Activated CD4-positive, alpha-beta memory T cell treated with anti-CD3 and anti-CD28 coated beads, Interleukin-2, amount 10 ng/mL, durations not matched to agents 7 days and 5 days (primary cell): ENCODE data around the gene SWAP70. TPM values are rescaled to one million over a fixed set of nuclear protein-coding genes. Genes with fewer than 3 reads are reported as not detected.
"Not testable (repeated sequence)": the region's sequence is repeated elsewhere in the genome, so short reads cannot be mapped to it uniquely, and the experiment has no call there.

Experiments used
- CTCF ChIA-PET: fragments of 350-600 bp; sonication (Branson Sonifier 250); formaldehyde crosslinking; loops from one replicate; lab custom pipeline; 2021; ENCODE audit warnings: antibody characterized with exemption, inconsistent platforms; lab: Charles Lee
- POLR2A ChIA-PET: fragments of 350-600 bp; sonication (Branson Sonifier 250); formaldehyde crosslinking; loops from one replicate; lab custom pipeline; 2021; ENCODE audit warnings: antibody characterized with exemption; lab: Charles Lee
- DNase-seq: peaks from one replicate; pipeline ENCODE4 v3.0.0-alpha.2; 2020
- H3K27ac Mint-ChIP-seq: one replicate; pipeline ENCODE4 v1.8.0; 2021; ENCODE audit warnings: mild to moderate bottlenecking, mixed read lengths
- H3K27me3 Mint-ChIP-seq: one replicate; pipeline ENCODE4 v1.8.0; 2021; ENCODE audit warnings: mixed read lengths
- H3K36me3 Mint-ChIP-seq: one replicate; pipeline ENCODE4 v1.8.0; 2021; ENCODE audit warnings: low read depth, mixed read lengths
- H3K4me1 Mint-ChIP-seq: one replicate; pipeline ENCODE4 v1.8.0; 2021; ENCODE audit warnings: mixed read lengths
- H3K4me3 Mint-ChIP-seq: one replicate; pipeline ENCODE4 v1.8.0; 2021; ENCODE audit warnings: mild to moderate bottlenecking, mixed read lengths
- H3K9me3 Mint-ChIP-seq: one replicate; pipeline ENCODE4 v1.8.0; 2021; ENCODE audit warnings: mixed read lengths
- total RNA-seq, 2 experiments: library from RNA; stranded (reverse); gene quantifications; one replicate each; pipeline ENCODE4 v1.2.3, GENCODE V29; 2021

The SWAP70 gene
- total RNA-seq, 2 experiments from 2014 or later = 8.6 to 9.1 TPM

DNA sequence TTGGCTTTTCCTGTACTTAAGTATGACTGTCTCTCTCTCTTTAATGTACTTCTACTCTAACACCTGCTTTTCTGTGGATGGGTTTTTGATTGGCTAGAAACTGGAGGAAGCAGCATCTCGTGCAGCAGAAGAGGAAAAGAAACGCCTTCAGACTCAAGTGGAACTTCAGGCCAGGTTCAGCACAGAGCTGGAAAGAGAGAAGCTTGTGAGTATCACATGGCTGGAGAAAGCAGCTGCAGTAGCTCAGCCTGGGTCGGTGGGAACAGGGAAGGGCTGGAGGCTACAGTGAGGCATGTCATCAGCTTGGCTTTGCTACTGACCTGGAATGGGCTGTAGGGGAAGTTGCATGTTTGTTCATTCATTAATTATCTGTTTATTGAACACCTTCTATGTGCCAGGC is 74.2 kb downstream of the SWAP70 start:
- Mint-ChIP-seq H3K9me3 (peaks cover 7% of the 10 kb centered on the region), H3K4me1 (peaks cover 5% of the 10 kb centered on the region), H3K27me3 (no peaks in the 10 kb centered on the region), H3K4me3 (no peak overlapping the region), H3K36me3 (peaks cover 27% of the 10 kb centered on the region), H3K27ac (no peak overlapping the region)
- ChIA-PET CTCF (interaction anchor here (2.0 to 3.0 kb wide), 2 partner anchors 10 to 125 kb away, joined by 5 to 16 read pairs; no protein-coding TSS in a partner anchor), POLR2A (interaction anchor here (1.3 kb wide), 1 partner anchor 10 kb away, joined by 4 read pairs; no protein-coding TSS in a partner anchor)
- no peak for DNase-seq

DNA sequence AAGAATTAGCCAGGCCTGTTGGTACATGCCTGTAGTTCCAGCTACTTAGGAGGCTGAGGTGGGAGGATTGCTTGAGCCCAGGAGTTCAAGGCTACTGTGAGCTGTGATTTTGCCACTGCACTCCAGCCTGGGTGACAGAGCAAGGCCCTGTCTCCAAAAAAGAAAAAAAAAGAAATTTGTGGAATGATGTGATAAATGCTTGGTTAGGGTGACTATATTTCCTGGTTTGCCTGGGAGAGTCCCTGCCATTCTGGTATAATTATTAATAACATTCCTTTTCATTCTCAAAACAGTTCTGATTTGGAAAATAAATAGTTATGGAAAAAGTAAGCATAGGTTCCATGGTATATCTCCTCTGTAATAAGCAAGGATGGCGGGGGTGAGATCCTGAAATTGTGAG is 74.8 kb downstream of the SWAP70 start:
- no peak for DNase-seq
- peaks cover 27% of the 10 kb centered on the region for H3K36me3 Mint-ChIP-seq
- H3K27ac Mint-ChIP-seq = no peak overlapping the region
- H3K9me3 Mint-ChIP-seq = peaks cover 7% of the 10 kb centered on the region
- H3K4me3 Mint-ChIP-seq = no peak overlapping the region
- CTCF ChIA-PET = interaction anchor here (2.0 to 3.0 kb wide), 2 partner anchors 9 to 126 kb away, joined by 5 to 16 read pairs; no protein-coding TSS in a partner anchor
- peaks cover 5% of the 10 kb centered on the region for H3K4me1 Mint-ChIP-seq
- H3K27me3 Mint-ChIP-seq = no peaks in the 10 kb centered on the region
- POLR2A ChIA-PET = interaction anchor here (1.0 kb wide), 1 partner anchor 14 kb away, joined by 3 read pairs; no protein-coding TSS in a partner anchor

DNA sequence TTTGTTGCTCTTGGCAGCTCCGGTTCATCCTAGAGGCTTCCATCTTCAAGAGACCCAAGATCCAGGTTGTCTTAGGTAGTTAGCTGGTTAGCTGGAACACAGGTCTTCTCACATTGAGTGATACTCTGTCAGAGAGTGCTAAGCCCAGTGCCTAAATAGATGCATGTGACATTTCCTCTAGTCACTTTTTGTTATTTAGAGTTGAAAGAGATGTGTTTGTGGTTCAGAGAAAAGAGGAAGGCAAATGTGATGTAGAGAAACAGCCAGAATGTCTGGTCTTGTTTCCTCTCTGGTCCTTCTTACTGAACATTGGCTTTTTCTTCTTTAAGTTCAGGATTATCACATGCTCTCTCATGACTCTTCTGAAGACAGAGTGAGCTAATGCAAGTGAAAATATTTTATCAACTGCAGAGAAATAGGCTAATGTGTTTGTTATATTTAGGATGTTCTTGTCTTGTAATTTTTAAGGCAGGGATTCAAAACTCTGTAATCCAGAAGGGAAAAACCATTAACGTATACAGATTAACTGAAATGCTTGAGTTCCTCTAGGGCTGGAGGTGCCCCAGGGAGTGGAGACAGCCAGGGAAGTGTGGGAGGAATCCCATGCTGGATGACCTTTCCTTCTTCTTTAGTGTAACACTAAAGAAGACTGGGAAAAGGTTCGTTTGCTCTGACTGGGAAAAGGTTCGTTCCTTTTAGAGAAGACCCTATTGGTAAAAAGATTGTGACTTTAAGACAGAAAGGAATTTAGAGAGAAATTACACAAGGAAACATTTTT is 75.4 kb downstream of the SWAP70 start:
- Mint-ChIP-seq H3K9me3 (peaks cover 7% of the 10 kb centered on the region), H3K27ac (no peak overlapping the region), H3K4me3 (no peak overlapping the region), H3K27me3 (no peaks in the 10 kb centered on the region), H3K4me1 (peaks cover 5% of the 10 kb centered on the region), H3K36me3 (peaks cover 27% of the 10 kb centered on the region)
- no peak for DNase-seq
- POLR2A ChIA-PET = interaction anchor here (1.0 kb wide), 1 partner anchor 13 kb away, joined by 3 read pairs; no protein-coding TSS in a partner anchor
- CTCF ChIA-PET = interaction anchor here (2.0 to 3.0 kb wide), 2 partner anchors 9 to 126 kb away, joined by 5 to 16 read pairs; no protein-coding TSS in a partner anchor

DNA sequence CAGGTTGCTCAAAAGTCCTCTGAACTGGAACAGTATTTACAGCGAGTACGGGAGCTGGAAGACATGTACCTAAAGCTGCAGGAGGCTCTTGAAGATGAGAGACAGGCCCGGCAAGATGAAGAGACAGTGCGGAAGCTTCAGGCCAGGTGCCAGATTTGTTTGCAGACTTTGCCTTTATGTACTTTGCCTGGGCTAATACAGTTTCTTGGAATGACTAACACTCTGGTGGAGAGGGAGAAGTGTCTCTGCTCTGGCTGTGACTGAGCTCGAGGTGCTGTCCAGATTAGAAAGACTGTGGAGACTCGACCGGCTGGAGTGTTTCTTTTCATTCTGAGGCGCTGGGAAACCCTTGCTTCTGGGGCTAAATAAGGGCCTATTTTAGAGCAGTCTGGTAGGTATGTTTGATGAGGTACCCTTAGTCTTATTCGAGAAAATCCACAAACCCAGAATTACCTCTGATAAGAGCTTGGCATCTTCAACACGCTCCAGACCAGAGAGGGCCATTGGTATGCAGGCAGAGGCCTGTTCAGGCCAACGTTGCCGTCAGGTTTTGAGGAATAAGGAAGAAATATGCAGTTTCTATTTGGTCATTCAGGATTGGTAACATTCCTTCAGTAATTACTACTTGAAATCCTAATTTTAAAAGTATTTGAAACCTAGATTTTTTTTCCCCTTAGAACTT is 76.5 kb downstream of the SWAP70 start:
- Mint-ChIP-seq H3K4me1 (peaks cover 5% of the 10 kb centered on the region), H3K27ac (no peak overlapping the region), H3K9me3 (peaks cover 7% of the 10 kb centered on the region), H3K4me3 (no peak overlapping the region), H3K27me3 (no peaks in the 10 kb centered on the region), H3K36me3 (peaks cover 24% of the 10 kb centered on the region)
- ChIA-PET CTCF (interaction anchor here (0.8 kb wide), 1 partner anchor 205 kb away, joined by 3 read pairs; no protein-coding TSS in a partner anchor), POLR2A (interaction anchor here (0.8 kb wide), 1 partner anchor 31 kb away, joined by 3 read pairs; no protein-coding TSS in a partner anchor)
- DNase-seq = no peak

DNA sequence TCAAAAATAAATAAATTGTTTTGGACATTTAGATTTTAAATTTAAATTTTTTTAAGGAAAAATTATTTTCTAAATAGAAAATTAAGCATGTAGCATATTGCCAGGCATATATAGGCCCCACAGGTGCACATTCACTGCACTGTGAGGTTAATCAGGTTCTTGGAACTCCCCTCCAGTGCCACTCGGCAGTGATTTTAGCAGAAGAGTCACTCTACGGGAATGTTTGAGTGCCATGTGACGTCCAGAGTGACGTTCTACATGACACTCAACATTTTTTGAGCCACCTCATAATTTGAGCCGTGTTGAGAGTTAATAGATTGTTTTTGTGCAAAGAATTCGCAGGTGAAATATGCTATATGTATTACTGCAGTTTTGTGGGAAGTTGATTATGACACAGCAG is 77.4 kb downstream of the SWAP70 start:
- peaks cover 5% of the 10 kb centered on the region for H3K4me1 Mint-ChIP-seq
- H3K27me3 Mint-ChIP-seq = no peaks in the 10 kb centered on the region
- no peak overlapping the region for H3K4me3 Mint-ChIP-seq

DNA sequence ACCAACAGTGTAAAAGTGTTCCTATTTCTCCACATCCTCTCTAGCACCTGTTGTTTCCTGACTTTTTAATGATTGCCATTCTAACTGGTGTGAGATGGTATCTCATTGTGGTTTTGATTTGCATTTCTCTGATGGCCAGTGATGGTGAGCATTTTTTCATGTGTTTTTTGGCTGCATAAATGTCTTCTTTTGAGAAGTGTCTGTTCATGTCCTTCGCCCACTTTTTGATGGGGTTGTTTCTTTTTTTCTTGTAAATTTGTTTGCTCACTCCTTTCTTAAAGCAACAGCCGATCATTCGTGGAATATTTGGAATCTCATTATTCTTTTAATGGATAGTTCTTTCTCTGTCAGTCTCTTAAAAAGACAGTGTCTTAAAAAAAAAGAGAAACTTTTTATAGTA is 79.6 kb downstream of the SWAP70 start:
- CTCF ChIA-PET, H3K36me3 Mint-ChIP-seq, H3K27ac Mint-ChIP-seq, DNase-seq, H3K9me3 Mint-ChIP-seq, H3K27me3 Mint-ChIP-seq, H3K4me3 Mint-ChIP-seq, POLR2A ChIA-PET: not testable (repeated sequence)
- peaks cover 15% of the 10 kb centered on the region for H3K4me1 Mint-ChIP-seq

More for the DNA sequence above, 77.4 kb downstream of the SWAP70 start:
- no peak for DNase-seq
- ChIA-PET CTCF (interaction anchor here (0.5 to 0.8 kb wide), 2 partner anchors 206 to 213 kb away, joined by 3 read pairs; no protein-coding TSS in a partner anchor), POLR2A (no interaction called here)
- H3K36me3 Mint-ChIP-seq = peaks cover 17% of the 10 kb centered on the region
- no peak overlapping the region for H3K27ac Mint-ChIP-seq
- H3K9me3 Mint-ChIP-seq = peaks cover 3% of the 10 kb centered on the region

DNA sequence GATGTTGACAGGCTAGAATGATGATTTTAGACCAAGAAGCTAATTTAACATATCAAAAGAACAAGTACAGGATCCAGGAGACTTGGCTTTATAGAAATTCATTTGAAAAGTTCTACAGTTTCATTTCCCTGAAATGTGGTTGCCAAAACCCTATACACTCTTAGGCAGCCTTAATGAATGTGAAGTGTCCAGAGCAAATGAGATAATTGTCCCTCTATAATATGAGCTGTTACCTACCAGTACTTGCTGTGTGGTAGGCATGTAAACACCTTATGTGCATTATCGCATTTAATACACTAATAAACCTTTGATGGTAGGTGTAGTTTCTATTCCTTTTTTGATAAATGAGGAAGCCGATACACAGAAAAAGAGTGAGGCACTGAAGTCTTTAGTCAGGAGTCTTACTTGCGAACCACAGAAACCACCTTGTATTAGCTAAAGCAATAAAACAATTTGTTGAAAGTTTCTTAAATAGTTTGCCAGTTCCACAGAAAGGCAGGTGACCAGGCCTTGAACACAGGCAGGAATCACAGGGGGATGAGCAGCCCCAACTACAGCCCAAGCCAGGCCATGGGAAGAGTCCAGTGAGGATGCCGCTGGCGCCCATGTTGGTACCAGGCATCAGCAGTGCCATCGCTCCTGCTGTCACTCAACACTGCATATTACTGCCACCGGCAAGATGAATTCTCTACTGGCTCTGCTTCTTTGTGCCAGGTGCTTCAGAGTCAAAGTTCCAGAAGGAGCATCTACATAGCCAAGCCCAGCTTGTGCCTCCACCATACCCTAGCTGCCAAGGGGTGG is 81.7 kb downstream of the SWAP70 start:
- peaks cover 6% of the 10 kb centered on the region for H3K36me3 Mint-ChIP-seq
- H3K27me3 Mint-ChIP-seq = no peaks in the 10 kb centered on the region
- peaks cover 13% of the 10 kb centered on the region for H3K4me1 Mint-ChIP-seq
- no peak overlapping the region for H3K4me3 Mint-ChIP-seq
- DNase-seq = no peak
- no peak overlapping the region for H3K27ac Mint-ChIP-seq
- H3K9me3 Mint-ChIP-seq = no peaks in the 10 kb centered on the region
- POLR2A ChIA-PET = no interaction called here
- CTCF ChIA-PET = interaction anchor here (0.6 to 1.2 kb wide), 2 partner anchors 67 to 132 kb away, joined by 4 read pairs; no protein-coding TSS in a partner anchor

DNA sequence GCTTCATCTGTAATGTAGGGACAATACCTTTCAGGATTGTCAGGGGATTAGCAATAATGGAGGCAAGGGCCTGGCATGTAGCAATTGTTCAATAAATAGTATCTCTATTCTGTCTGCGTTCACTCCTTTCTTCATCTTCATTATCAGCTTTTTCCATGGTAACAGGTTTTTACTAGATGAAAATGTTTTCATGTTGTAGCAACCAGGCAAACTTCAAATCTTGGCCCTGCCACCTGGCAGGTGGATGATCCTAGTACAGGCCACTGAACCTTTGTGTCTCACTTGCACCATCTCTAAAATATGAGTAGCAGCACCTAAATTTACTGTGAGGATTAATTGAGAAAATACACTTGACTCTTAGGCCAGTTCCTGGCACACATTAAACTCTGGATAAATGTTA is 83.4 kb downstream of the SWAP70 start:
- no peak for DNase-seq
- Mint-ChIP-seq H3K4me3 (no peak overlapping the region), H3K9me3 (no peaks in the 10 kb centered on the region), H3K27ac (no peak overlapping the region), H3K27me3 (no peaks in the 10 kb centered on the region), H3K4me1 (peaks cover 14% of the 10 kb centered on the region), H3K36me3 (peaks cover 2% of the 10 kb centered on the region)
- POLR2A ChIA-PET = interaction anchor here (1.0 to 1.4 kb wide), 2 partner anchors 10 to 134 kb away, joined by 3 to 4 read pairs; no protein-coding TSS in a partner anchor
- CTCF ChIA-PET = interaction anchor here (1.1 to 5.1 kb wide), 12 partner anchors 9 to 330 kb away, joined by 3 to 76 read pairs (median 10); partner anchors contain the start of gene WEE1

DNA sequence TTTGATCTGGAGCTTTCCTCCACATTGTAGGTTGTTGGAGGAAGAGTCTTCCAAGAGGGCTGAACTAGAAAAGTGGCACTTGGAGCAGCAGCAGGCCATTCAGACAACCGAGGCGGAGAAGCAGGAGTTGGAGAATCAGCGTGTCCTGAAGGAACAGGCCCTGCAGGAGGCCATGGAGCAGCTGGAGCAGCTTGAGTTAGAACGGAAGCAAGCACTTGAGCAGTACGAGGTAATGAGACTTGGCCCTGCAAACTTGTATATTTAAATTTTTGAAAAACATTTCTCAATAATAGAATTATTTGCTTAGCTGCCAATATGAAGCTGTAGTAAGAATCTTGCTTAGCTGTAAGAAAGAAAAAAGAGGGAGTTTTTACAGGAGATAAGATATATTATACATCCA is 84.0 kb downstream of the SWAP70 start:
- POLR2A ChIA-PET = interaction anchor here (1.0 to 1.8 kb wide), 5 partner anchors 10 to 561 kb away, joined by 3 to 7 read pairs (median 4); no protein-coding TSS in a partner anchor

DNA sequence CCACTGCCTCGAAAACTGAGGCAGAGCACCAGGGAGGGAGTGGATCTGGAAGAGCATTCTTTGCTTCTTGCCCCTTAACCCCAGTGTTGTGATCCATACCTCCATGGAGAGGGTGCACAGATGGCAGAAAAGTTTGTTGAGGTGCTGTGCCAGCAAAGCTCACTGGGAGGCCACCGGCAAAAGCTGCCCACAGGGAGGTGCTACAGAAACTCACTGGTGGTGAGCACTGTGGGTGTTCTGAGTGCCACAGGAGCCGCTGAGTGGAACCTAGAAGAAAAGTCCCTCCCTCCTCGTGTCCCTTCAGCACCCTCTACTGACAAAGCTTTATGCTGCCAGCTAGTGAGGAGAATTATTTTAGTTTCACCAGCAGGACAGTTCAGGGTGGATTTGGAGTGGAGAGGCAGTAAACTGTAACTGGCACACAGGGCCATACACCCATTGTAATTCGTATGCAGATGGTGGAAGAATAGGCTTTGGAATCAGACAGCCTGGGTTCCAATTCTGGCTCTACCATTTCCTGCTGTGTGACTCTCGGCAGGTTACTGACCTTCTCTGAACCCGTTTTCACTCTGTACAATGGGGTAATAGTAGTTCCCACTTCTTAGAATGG is 84.6 kb downstream of the SWAP70 start:
- ChIA-PET CTCF (interaction anchor here (0.6 to 5.1 kb wide), 30 partner anchors 10 to 789 kb away, joined by 3 to 76 read pairs (median 4); partner anchors contain the start of gene WEE1), POLR2A (interaction anchor here (1.4 to 2.6 kb wide), 5 partner anchors 11 to 561 kb away, joined by 3 to 14 read pairs (median 7); no protein-coding TSS in a partner anchor)
- Mint-ChIP-seq H3K27ac (no peak overlapping the region), H3K4me1 (peaks cover 22% of the 10 kb centered on the region), H3K27me3 (no peaks in the 10 kb centered on the region), H3K9me3 (no peaks in the 10 kb centered on the region), H3K36me3 (no peaks in the 10 kb centered on the region), H3K4me3 (no peak overlapping the region)
- peak; percentile 77 for DNase-seq

More for the DNA sequence above, 84.0 kb downstream of the SWAP70 start:
- H3K4me1 Mint-ChIP-seq = peaks cover 17% of the 10 kb centered on the region
- no peak for DNase-seq
- no peaks in the 10 kb centered on the region for H3K9me3 Mint-ChIP-seq
- H3K36me3 Mint-ChIP-seq = no peaks in the 10 kb centered on the region
- H3K4me3 Mint-ChIP-seq = no peak overlapping the region
- CTCF ChIA-PET = interaction anchor here (0.6 to 5.1 kb wide), 26 partner anchors 10 to 788 kb away, joined by 3 to 76 read pairs (median 6); partner anchors contain the start of gene WEE1
- H3K27me3 Mint-ChIP-seq = no peaks in the 10 kb centered on the region
- no peak overlapping the region for H3K27ac Mint-ChIP-seq

DNA sequence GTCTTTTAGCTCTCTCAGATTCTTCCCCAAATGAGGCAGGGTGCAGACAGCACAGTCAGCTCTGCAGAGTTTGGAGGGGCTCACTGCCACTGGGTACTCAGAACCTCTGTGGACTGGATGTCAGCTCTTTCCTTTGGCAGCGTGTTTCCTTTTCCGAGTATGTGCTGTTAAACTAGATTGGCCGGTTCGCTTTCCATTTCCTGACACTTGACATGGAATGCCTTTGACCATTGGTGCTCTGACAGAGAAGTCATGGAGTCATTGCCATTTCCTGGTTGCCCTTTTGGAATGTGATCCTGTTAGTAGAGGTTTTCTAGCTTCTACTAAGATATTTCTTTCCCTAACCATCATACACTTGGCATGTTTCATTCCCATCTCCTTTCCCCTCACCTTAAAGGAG is 86.7 kb downstream of the SWAP70 start:
- H3K36me3 Mint-ChIP-seq = no peaks in the 10 kb centered on the region
- H3K27me3 Mint-ChIP-seq = no peaks in the 10 kb centered on the region
- ChIA-PET POLR2A (interaction anchor here (2.6 kb wide), 1 partner anchor 137 kb away, joined by 14 read pairs; no protein-coding TSS in a partner anchor), CTCF (interaction anchor here (0.6 to 5.1 kb wide), 6 partner anchors 9 to 791 kb away, joined by 3 to 76 read pairs (median 30); no protein-coding TSS in a partner anchor)
- H3K9me3 Mint-ChIP-seq = no peaks in the 10 kb centered on the region
- H3K27ac Mint-ChIP-seq = no peak overlapping the region
- DNase-seq = no peak
- H3K4me1 Mint-ChIP-seq = peaks cover 29% of the 10 kb centered on the region
- no peak overlapping the region for H3K4me3 Mint-ChIP-seq
